Neural cell (in vitro differentiated cells): ENCODE results near the gene EFR3B. TPM values are rescaled to one million over a fixed set of nuclear protein-coding genes. Genes with fewer than 3 reads are reported as not detected.

Source experiments
- H2AFZ ChIP-seq: fragments of 200-600, 300-800 bp; sonication (generic), shearing (Covaris generic); 2 replicates; pipeline ENCODE4 v1.6.0; 2014; ENCODE audit warnings: low read depth, mild to moderate bottlenecking, antibody characterized with exemption, low read length, moderate library complexity
- H3F3A ChIP-seq: fragments of 200-600 bp; shearing (Covaris generic); 2 replicates; pipeline ENCODE4 v1.6.1; 2016; ENCODE audit warnings: mild to moderate bottlenecking, moderate library complexity, mixed read lengths, antibody characterized with exemption, low read length; ENCODE audit not compliant: insufficient read depth, poor library complexity, severe bottlenecking
- H3K27ac ChIP-seq: fragments of 200-600, 300-800 bp; sonication (generic), shearing (Covaris generic); 2 replicates; pipeline ENCODE4 v1.5.1; 2014; ENCODE audit warnings: mild to moderate bottlenecking, low read length, moderate library complexity
- H3K27me3 ChIP-seq: fragments of 300-800, 200-600 bp; sonication (generic), shearing (Covaris generic); 2 replicates; pipeline ENCODE4 v1.6.0; 2014; ENCODE audit warnings: mild to moderate bottlenecking, low read depth, low read length, moderate library complexity; ENCODE audit not compliant: insufficient read depth
- H3K36me3 ChIP-seq: fragments of 300-800, 200-600 bp; sonication (generic), shearing (Covaris generic); 2 replicates; pipeline ENCODE4 v1.5.1; 2014; ENCODE audit warnings: mild to moderate bottlenecking, antibody characterized with exemption, low read length, moderate library complexity; ENCODE audit not compliant: insufficient read depth
- H3K4me2 ChIP-seq: fragments of 300-800, 200-600 bp; sonication (generic), shearing (Covaris generic); 2 replicates; pipeline ENCODE4 v1.6.0; 2014; ENCODE audit warnings: mild to moderate bottlenecking, low read length
- H3K4me3 ChIP-seq: fragments of 300-800, 200-600 bp; sonication (generic), shearing (Covaris generic); 2 replicates; pipeline ENCODE4 v1.5.1; 2014; ENCODE audit warnings: mild to moderate bottlenecking, low read length, moderate library complexity
- H3K79me2 ChIP-seq: fragments of 200-600 bp; shearing (Covaris generic); replicated peaks from 2 replicates; pipeline ENCODE4 v1.6.0; 2014; ENCODE audit warnings: mild to moderate bottlenecking, low read length, moderate library complexity; ENCODE audit not compliant: insufficient read depth
- H3K9ac ChIP-seq: fragments of 300-800, 200-600 bp; sonication (generic), shearing (Covaris generic); 2 replicates; pipeline ENCODE4 v1.6.1; 2016; ENCODE audit warnings: mild to moderate bottlenecking, low read length, mixed read lengths
- H3K9me2 ChIP-seq: fragments of 200-600 bp; shearing (Covaris generic); 2 replicates; pipeline ENCODE4 v1.6.1; 2016; ENCODE audit warnings: mild to moderate bottlenecking, low read length, mixed read lengths; ENCODE audit not compliant: insufficient read depth
- H3K9me3 ChIP-seq: fragments of 200-600, 300-800 bp; sonication (generic), shearing (Covaris generic); 2 replicates; pipeline ENCODE4 v1.6.1; 2016; ENCODE audit warnings: mild to moderate bottlenecking, mixed run types, low read length, moderate library complexity, mixed read lengths
- H4K20me1 ChIP-seq: fragments of 200-600 bp; shearing (Covaris generic); 2 replicates; pipeline ENCODE4 v1.6.1; 2016; ENCODE audit warnings: mild to moderate bottlenecking, mixed run types; ENCODE audit not compliant: insufficient read depth
- CTCF ChIP-seq: fragments of 450-650 bp; IDR thresholded peaks from 2 replicates; pipeline ENCODE4 v1.5.1; 2014; ENCODE audit warnings: antibody characterized with exemption, mild to moderate bottlenecking, moderate library complexity; ENCODE audit not compliant: poor library complexity, severe bottlenecking
- EP300 ChIP-seq: fragments of 450-650 bp; conservative IDR thresholded peaks from 2 replicates; pipeline ENCODE4 v1.6.1; 2014; ENCODE audit warnings: antibody characterized with exemption, mild to moderate bottlenecking, moderate library complexity; ENCODE audit not compliant: poor library complexity, severe bottlenecking
- EZH2 ChIP-seq: fragments of 200-600, 300-800 bp; shearing (Covaris generic), sonication (generic); IDR thresholded peaks from 2 replicates; pipeline ENCODE4 v1.6.1; 2014; ENCODE audit warnings: antibody characterized with exemption, low read length, borderline replicate concordance, mild to moderate bottlenecking; ENCODE audit not compliant: insufficient read depth, poor library complexity, severe bottlenecking
- MXI1 ChIP-seq: fragments of 450-650 bp; conservative IDR thresholded peaks from 2 replicates; pipeline ENCODE4 v1.6.1; 2014; ENCODE audit warnings: antibody characterized with exemption, mild to moderate bottlenecking; ENCODE audit not compliant: poor library complexity, severe bottlenecking
- POLR2AphosphoS5 ChIP-seq: IDR thresholded peaks from 2 replicates; pipeline ENCODE4 v1.6.1; 2012
- RAD21 ChIP-seq: fragments of 450-650 bp; conservative IDR thresholded peaks from 2 replicates; pipeline ENCODE4 v1.6.1; 2014; ENCODE audit warnings: antibody characterized with exemption, mild to moderate bottlenecking, moderate library complexity
- REST ChIP-seq: IDR thresholded peaks from 2 replicates; pipeline ENCODE4 v1.6.1; 2012; ENCODE audit warnings: borderline replicate concordance
- SMC3 ChIP-seq: fragments of 450-650 bp; conservative IDR thresholded peaks from 2 replicates; pipeline ENCODE4 v1.6.1; 2014; ENCODE audit warnings: antibody characterized with exemption, mild to moderate bottlenecking, moderate library complexity; ENCODE audit not compliant: poor library complexity
- TAF1 ChIP-seq: IDR thresholded peaks from 2 replicates; pipeline ENCODE4 v1.6.1; 2012; ENCODE audit warnings: low read depth
- polyA plus RNA-seq: library from polyadenylated mRNA; depleted of rRNA; stranded (reverse); fragments of >200 nt; gene quantifications from 2 replicates; pipeline ENCODE4 v1.2.3, GENCODE V29; 2014

EFR3B gene
- polyA plus RNA-seq, 1 donor from 2014 or later: 29.3 TPM

GRCh38 chr2:25041307-25041927 is 459 bp upstream of the EFR3B start:
- Histone ChIP-seq H3K79me2 (peaks cover 19% of the 10 kb centered on the region), H3K4me3 (peak overlapping the region; percentile 90), H3K27ac (peak overlapping the region; percentile 65), H2AFZ (peak overlapping the region; percentile 51), H3K9me3 (no peaks in the 10 kb centered on the region), H4K20me1 (no peaks in the 10 kb centered on the region), H3K27me3 (no peaks in the 10 kb centered on the region), H3F3A (peaks cover 5% of the 10 kb centered on the region), H3K4me2 (peak overlapping the region; percentile 31), H3K9ac (peak overlapping the region; percentile 67), H3K36me3 (no peaks in the 10 kb centered on the region), H3K9me2 (no peaks in the 10 kb centered on the region)
- TF ChIP-seq RAD21 (peak; percentile 57), EZH2 (no peak), TAF1 (no peak), MXI1 (no peak), CTCF (peak; percentile 71), SMC3 (peak; percentile 57), POLR2AphosphoS5 (no peak), EP300 (no peak), REST (no peak)

- H2AFZ ChIP-seq: peak overlapping the region; percentile 56
- peak overlapping the region; percentile 73 for H3K27ac ChIP-seq
These were observed 705 bp downstream of the EFR3B start for GRCh38 chr2:25042321-25043240.

More at GRCh38 chr2:25042321-25043240, 705 bp downstream of the EFR3B start:
- Histone ChIP-seq H3K9me2 (no peaks in the 10 kb centered on the region), H3K36me3 (no peaks in the 10 kb centered on the region), H4K20me1 (no peaks in the 10 kb centered on the region), H3K9me3 (no peaks in the 10 kb centered on the region), H3K4me2 (peak overlapping the region; percentile 65), H3K9ac (peak overlapping the region; percentile 85), H3K79me2 (peaks cover 19% of the 10 kb centered on the region), H3F3A (peaks cover 5% of the 10 kb centered on the region), H3K4me3 (peak overlapping the region; percentile 90), H3K27me3 (no peaks in the 10 kb centered on the region)
- TF ChIP-seq TAF1: peak; percentile 28
- peak; percentile 22 for TF ChIP-seq POLR2AphosphoS5
- peak; percentile 39 for TF ChIP-seq EP300
- TF ChIP-seq RAD21: peak; percentile 22
- TF ChIP-seq CTCF: no peak
- no peak for TF ChIP-seq SMC3
- TF ChIP-seq MXI1: peak; percentile 48
